Heart right ventricle (tissue), 16 donors: Measurements from ENCODE around the gene SCIN. TPM values are rescaled to one million over a fixed set of nuclear protein-coding genes. Genes with fewer than 3 reads are reported as not detected.

Source experiments
- ATAC-seq, 8 donors: fragments of 200-7000 bp; cut with Tn5 transposase; one replicate each; pipeline ENCODE4 v1.9.1; 2020; ENCODE audit warnings: mild to moderate bottlenecking in 8 of 8, moderate library complexity in 8 of 8, moderate number of reproducible peaks in 1 of 8
- DNase-seq, 2 donors: peaks; one replicate each; pipeline ENCODE4 v3.0.0-alpha.2; 2020
- H3K27ac ChIP-seq, 10 donors: fragments of 200-600 bp; sonication (generic) in 2 of 10; one replicate each; pipeline versions ENCODE4 v1.5.0 to v1.8.0; 2020 to 2022; ENCODE audit warnings: mild to moderate bottlenecking in 3 of 10
- H3K27me3 ChIP-seq, 7 donors: fragments of 200-600 bp; one replicate each; pipeline ENCODE4 v1.8.0; 2021 to 2022; ENCODE audit warnings: mild to moderate bottlenecking in 2 of 7
- H3K36me3 ChIP-seq, 9 donors: fragments of 200-600 bp; sonication (generic) in 1 of 9; one replicate each; pipeline versions ENCODE4 v1.5.0 to v1.8.0; 2020 to 2022; ENCODE audit warnings: mild to moderate bottlenecking in 2 of 9
- H3K4me1 ChIP-seq, 9 donors: fragments of 200-600 bp; sonication (generic) in 1 of 9; one replicate each; pipeline versions ENCODE4 v1.5.0 to v1.8.0; 2020 to 2022; ENCODE audit warnings: mild to moderate bottlenecking in 4 of 9
- H3K4me3 ChIP-seq, 10 donors: fragments of 200-600 bp; sonication (generic) in 2 of 10; one replicate each; pipeline versions ENCODE4 v1.5.0 to v1.8.0; 2020 to 2022; ENCODE audit warnings: mild to moderate bottlenecking in 7 of 10, moderate library complexity in 2 of 10
- H3K9me3 ChIP-seq, 11 donors: fragments of 200-600 bp in 10 of 11; sonication (generic) in 2 of 11; one replicate each; pipeline versions ENCODE4 v1.5.0 to v1.8.0; 2013 to 2022; ENCODE audit warnings: mild to moderate bottlenecking in 2 of 11, control low read depth in 1 of 11, moderate library complexity in 1 of 11
- CTCF ChIP-seq, 9 donors: fragments of 200-600 bp; sonication (generic) in 2 of 9; IDR thresholded peaks; one replicate each; pipeline versions ENCODE4 v1.5.0 to v1.8.0; 2021 to 2022; ENCODE audit warnings: antibody characterized with exemption in 9 of 9, mild to moderate bottlenecking in 5 of 9, moderate library complexity in 1 of 9
- WGBS, 2 donors: extraction: QIAGEN DNeasy Blood & Tissue Kit; methylation state at CpG; one replicate each; pipeline ENCODE4 v1.1.7; 2013; ENCODE audit warnings: inconsistent platforms in 1 of 2; 5-methylcytosine and 5-hydroxymethylcytosine counted together
- intact Hi-C, 10 donors: fragments of 100-400 bp; cut with DNase I; formaldehyde crosslinking; loops; one replicate each; pipeline versions ENCODE4 v1.11.1 to v1.14.2; 2022
- polyA plus RNA-seq, 2 donors: library from polyadenylated mRNA; stranded (reverse); fragments of 200-250 nt; gene quantifications; one replicate each; pipeline ENCODE4 v1.2.3, GENCODE V29; 2013
- total RNA-seq, 10 donors: library from RNA; stranded (reverse); fragmentation: NEBNext Ultra II Directional in 3 of 10; extraction: Animal tissue kit (Norgen Biotek cat#: 25700) in 3 of 10; gene quantifications; one replicate each; pipeline versions ENCODE4 v1.2.1 to v1.2.4, GENCODE V29; 2021 to 2023
- donor health status: Arrhythmogenic right ventricular cardiomyopathy.
- donor health status: ischemic (EF 13 %, LVEDD 7.1; RV severe dilation, severe dysfunction).
- donor health status: healthy with polysubstance abuse.
- donor health status: DM: no; HTN: yes; CAD: no.
- donor health status: DM: no; HTN: no; CAD: no.
- donor health status: ischemic (EF 25% LVEDD 6.9; RV normal size, moderate dysfunction).
- donor health status: ischemic (EF 25% LVEDD 5.7; RV mildly dilated, moderate dysfunction).
- donor health status: healthy.
- donor health status: DM: yes; HTN: yes; CAD: no.
- donor health status: Ischemic cardiomyopathy.
- donor health status: ischemic (EF 35%, LVEDD 5.7; RV mildly dilated, moderate dysfunction).
- donor health status: nonischemic (EF 11% LVEDD 7.7; RV severe dilation, severe dysfunction).
- donor health status: DM: yes; HTN: yes; CAD: no.
- donor health status: PGD.
- donor health status: ischemic (EF 29% LVEDD 5.4; RV normal size, mild dysfunction).
- donor health status: nonischemic (EF 23%, LVEDD 6.1; RV moderate dilation, normal function).

The SCIN gene
- total and polyA plus RNA-seq, 12 donors, result 0.01 to 1.5 (median 0.32) TPM; not detected in 3

- WGBS, 2 donors, result 88 to 92% methylated on average over 1 of the region's 1 CpG
- H3K4me3 ChIP-seq, result no peak overlapping the region
- H3K27me3 ChIP-seq, result no peaks in the 10 kb centered on the region
- intact Hi-C loops, result no loop called here
- H3K9me3 ChIP-seq, result no peaks in the 10 kb centered on the region
- ATAC-seq (no peak), DNase-seq (no peak)
- no peaks in the 10 kb centered on the region for H3K36me3 ChIP-seq
- no peak for TF ChIP-seq CTCF (IDR thresholded peaks at IDR 0.05)
- H3K27ac ChIP-seq, result no peak overlapping the region
- H3K4me1 ChIP-seq, result peaks cover 0 to 19% (median 0%) of the 10 kb centered on the region in 9 donors
Observed at GRCh38 chr7:12583176-12583575, 12.7 kb downstream of the SCIN start.

GRCh38 chr7:12583922-12584321, 13.4 kb downstream of the SCIN start:
- H3K4me3 ChIP-seq, result no peak overlapping the region
- intact Hi-C loops, result no loop called here
- H3K27me3 ChIP-seq, result no peaks in the 10 kb centered on the region
- H3K9me3 ChIP-seq, result no peaks in the 10 kb centered on the region
- DNase-seq (no peak), ATAC-seq (no peak)
- H3K27ac ChIP-seq, result no peak overlapping the region
- no peaks in the 10 kb centered on the region for H3K36me3 ChIP-seq
- peaks cover 0 to 19% (median 0%) of the 10 kb centered on the region in 9 donors for H3K4me1 ChIP-seq
- WGBS, 2 donors, result 81 to 87% methylated on average over 2 of the region's 2 CpGs
- no peak for TF ChIP-seq CTCF (IDR thresholded peaks at IDR 0.05)

GRCh38 chr7:12584930-12585329, 14.4 kb downstream of the SCIN start:
- Histone ChIP-seq H3K36me3 (no peaks in the 10 kb centered on the region), H3K4me3 (no peak overlapping the region), H3K27ac (no peak overlapping the region), H3K9me3 (no peaks in the 10 kb centered on the region), H3K27me3 (no peaks in the 10 kb centered on the region), H3K4me1 (peaks cover 0 to 19% (median 0%) of the 10 kb centered on the region in 9 donors)
- ATAC-seq, result peak in 7 of 8 donors; percentile 33 to 73 (median 46)
- DNase-seq, result peak in 1 of 2 donors; percentile 13
- no peak for TF ChIP-seq CTCF (IDR thresholded peaks at IDR 0.05)
- WGBS, 2 donors, result 68 to 79% methylated on average over 7 of the region's 7 CpGs
- intact Hi-C loops, result no loop called here

- H3K36me3 ChIP-seq, result no peaks in the 10 kb centered on the region
- DNase-seq (no peak), ATAC-seq (no peak)
- H3K27me3 ChIP-seq, result no peaks in the 10 kb centered on the region
- TF ChIP-seq CTCF (IDR thresholded peaks at IDR 0.05), result no peak
- H3K4me3 ChIP-seq, result no peak overlapping the region
- no peak overlapping the region for H3K27ac ChIP-seq
- H3K9me3 ChIP-seq, result no peaks in the 10 kb centered on the region
- intact Hi-C loops, result no loop called here
- WGBS, 2 donors, result 79 to 87% methylated on average over 4 of the region's 4 CpGs
- peaks cover 0 to 19% (median 0%) of the 10 kb centered on the region in 9 donors for H3K4me1 ChIP-seq
Observed at GRCh38 chr7:12586271-12586670, 15.8 kb downstream of the SCIN start.
